Stimulated activated CD4-positive, alpha-beta T cell treated with anti-CD3 and anti-CD28 coated beads, TNF-alpha, amount 100 ng/mL, for 4 hours (primary cell): ENCODE results near the gene RAB40B.

ENCODE experiments used
- DNase-seq, 3 experiments: peaks; one replicate each; pipeline ENCODE4 v3.0.0-alpha.2; 2020; ENCODE audit warnings: low read depth in 3 of 3

Gene RAB40B

DNA sequence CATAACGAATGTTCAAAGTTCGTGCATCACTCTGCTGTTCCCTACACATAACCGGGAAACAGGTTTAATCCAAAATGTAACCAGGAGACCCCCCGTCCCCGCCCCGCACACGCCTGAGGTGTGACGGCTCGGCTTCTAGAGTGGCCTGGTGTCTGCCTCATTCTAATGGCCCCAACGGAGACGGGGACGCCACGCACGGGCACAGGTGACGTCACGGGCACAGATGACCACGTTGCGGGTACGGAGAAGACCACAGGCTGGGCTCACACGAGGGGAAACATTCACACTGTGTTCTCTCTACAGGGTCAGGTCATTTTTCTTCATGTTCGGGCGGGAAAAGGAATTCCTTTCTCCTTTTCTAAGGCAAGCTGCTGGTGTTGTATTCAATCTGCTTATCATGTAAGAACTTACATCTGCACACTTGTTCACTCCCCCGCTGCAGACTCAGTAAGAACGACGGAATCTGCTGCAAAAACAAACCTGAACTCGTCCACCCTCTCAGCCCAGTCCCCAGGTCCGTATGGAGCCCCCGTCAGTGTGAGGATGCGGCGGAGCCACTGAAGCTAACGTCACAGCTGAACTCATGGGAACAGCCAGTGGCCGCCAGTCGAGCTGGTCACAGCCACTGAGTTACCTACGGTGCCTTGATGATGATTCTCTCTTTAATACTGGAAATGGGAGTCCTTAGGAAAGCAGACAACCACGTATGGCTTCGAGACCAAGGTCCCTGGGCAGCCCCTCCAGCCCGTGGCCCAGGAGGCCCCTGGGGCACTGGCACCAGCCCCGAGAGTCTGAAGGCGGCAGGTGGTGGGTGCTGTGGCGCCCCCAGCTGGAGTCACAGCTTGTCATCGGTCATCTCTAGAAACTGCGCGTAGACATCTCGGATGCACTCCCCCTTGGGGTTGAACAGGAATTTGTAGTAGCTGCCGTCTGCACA, 83.1 kb downstream of the RAB40B start:
- no peak for DNase-seq

- no peak for DNase-seq
Observed at GRCh38 chr17:82614095-82614631, 84.3 kb downstream of the RAB40B start.

GRCh38 chr17:82613283-82614094, 85.0 kb downstream of the RAB40B start:
- no peak for DNase-seq

DNA sequence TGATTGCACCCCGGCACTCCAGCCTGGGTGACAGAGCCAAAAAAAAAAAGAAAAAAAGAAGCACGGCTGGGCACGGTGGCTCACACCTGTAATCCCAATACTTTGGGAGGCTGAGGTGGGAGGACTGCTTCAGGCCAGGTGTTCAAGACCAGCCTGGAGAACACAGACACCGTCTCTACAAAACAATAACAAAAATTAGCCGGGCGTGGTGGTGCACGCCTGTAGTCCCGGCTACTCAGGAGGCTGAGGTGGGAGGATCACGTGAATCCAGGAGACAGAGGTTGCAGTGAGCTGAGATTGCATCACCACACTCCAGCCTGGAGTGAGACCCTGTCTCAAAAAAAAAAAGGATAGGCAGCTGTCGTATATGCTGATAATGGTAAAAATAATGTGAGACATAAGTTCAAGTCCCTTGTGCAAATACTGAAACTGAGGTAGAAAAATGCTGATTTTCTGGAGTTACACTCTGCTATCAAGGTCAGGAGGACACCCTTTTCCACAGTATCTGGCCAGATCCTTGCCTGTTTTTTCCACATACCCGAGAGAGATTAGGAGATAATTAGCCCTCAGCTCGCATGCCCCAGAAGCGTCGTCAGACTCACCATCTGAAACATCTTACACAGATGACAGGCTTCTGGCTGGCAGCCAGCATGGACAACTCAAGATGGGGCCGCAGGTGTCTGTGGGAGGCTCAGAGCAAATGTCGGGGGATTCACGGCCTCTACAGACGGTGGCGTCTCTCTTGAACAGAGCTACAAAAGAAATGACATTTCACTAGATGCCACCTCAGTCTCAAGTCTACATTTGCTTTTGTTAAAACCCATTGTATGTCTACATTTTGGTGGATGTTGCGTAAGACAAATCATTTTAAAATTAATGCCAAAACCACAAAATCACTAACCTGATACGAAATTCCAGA, 87.1 kb downstream of the RAB40B start:
- DNase-seq = no peak

- DNase-seq = no peak
Observed at GRCh38 chr17:82609655-82610054, 88.8 kb downstream of the RAB40B start.

GRCh38 chr17:82608816-82609215, 89.7 kb downstream of the RAB40B start:
- DNase-seq = no peak

DNA sequence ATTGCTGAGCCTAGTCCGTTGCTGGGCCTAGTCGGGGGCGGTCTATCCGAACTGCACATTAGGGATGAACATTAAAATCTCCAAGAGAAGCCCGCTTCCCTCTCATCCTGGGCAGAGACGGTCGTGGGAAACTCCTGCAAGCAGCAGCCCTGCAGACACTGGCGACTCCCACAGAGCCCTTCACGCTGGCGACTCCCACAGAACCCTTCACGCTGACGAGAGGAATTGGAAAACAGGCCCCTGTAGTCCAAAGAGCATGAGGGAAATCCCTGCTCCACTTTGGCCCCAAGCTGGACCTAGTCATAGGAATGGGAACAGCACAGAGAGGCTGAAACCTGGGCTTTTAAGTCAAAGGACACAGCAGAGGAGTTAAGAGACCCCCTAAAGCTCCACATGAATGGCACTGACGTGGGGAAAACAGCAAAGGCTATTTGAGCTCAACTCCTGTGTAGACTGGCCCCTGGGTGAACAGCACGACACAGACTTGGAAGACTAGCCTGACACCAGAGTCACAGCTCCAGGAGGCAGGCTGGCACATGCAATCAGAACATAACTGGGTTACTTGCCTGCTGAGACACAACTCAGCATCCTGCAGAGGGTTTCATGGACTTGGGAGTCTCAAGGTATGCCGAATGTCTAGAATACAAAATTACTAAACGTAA, 92.4 kb downstream of the RAB40B start:
- no peak for DNase-seq
